ENCODE data around the gene LRRC25. TPM values are rescaled to one million over a fixed set of nuclear protein-coding genes. Genes with fewer than 3 reads are reported as not detected.

Gene LRRC25
- polyA plus RNA-seq, 1 donor (not counting 4 experiments of a cell fraction or from before 2014, with no cell fraction given): not detected

GRCh38 chr19:18391509-18392075, 5.8 kb downstream of the LRRC25 start:
- H3K36me3 ChIP-seq (ENCODE audit: control insufficient read depth in 2 of 2, extremely low read depth in 1 of 2, insufficient read depth in 2 of 2, low read length in 2 of 2): no peaks in the 10 kb centered on the region
- DNase-seq (ENCODE audit: low read depth, low spot score) (no peak), FAIRE-seq (no peak)
- dilution Hi-C loops (cut with MboI; ENCODE audit: extremely low pct_ligation_motif_present, low sequenced_read_pairs): no loop called here
- TF ChIP-seq EZH2 (IDR thresholded peaks at IDR 0.05; ENCODE audit: low read length) (no peak), CTCF (optimal IDR thresholded peaks at IDR 0.05 in 1 of 3, IDR thresholded peaks at IDR 0.05 in 1 of 3, conservative IDR thresholded peaks at IDR 0.05 in 1 of 3; ENCODE audit: extremely low read depth in 1 of 3, insufficient read depth in 2 of 3, low read length in 3 of 3) (no peak)
- no peak overlapping the region for H2AFZ ChIP-seq (ENCODE audit: control insufficient read depth, low read length)
- H3K9me1 ChIP-seq (ENCODE audit: control insufficient read depth, extremely low read depth, insufficient read depth, low read length): no peaks in the 10 kb centered on the region
- no peaks in the 10 kb centered on the region for H3K9me3 ChIP-seq (ENCODE audit: control insufficient read depth, low read depth, low read length)
- H3K27me3 ChIP-seq (ENCODE audit: control insufficient read depth, extremely low read depth, insufficient read depth, low read length): peaks cover 21% of the 10 kb centered on the region
- H4K20me1 ChIP-seq (ENCODE audit: control insufficient read depth, extremely low read depth, insufficient read depth, low read length): no peaks in the 10 kb centered on the region
- H3K27ac ChIP-seq (ENCODE audit: control insufficient read depth, insufficient read depth, low read length): no peak overlapping the region
- no peaks in the 10 kb centered on the region for H3K79me2 ChIP-seq (ENCODE audit: control insufficient read depth, insufficient read depth, low read length)
- H3K4me3 ChIP-seq (ENCODE audit: control insufficient read depth in 2 of 3, extremely low read depth in 1 of 3, insufficient read depth in 2 of 3, low read depth in 1 of 3, low read length in 3 of 3): no peak overlapping the region
- no peak overlapping the region for H3K9ac ChIP-seq (ENCODE audit: control insufficient read depth, extremely low read depth, insufficient read depth, low read length)
- no peak overlapping the region for H3K4me2 ChIP-seq (ENCODE audit: control insufficient read depth, extremely low read depth, insufficient read depth, low read depth, low read length)
- H3K4me1 ChIP-seq (ENCODE audit: control insufficient read depth, extremely low read depth, insufficient read depth, low read length): peaks cover 8% of the 10 kb centered on the region

DNA sequence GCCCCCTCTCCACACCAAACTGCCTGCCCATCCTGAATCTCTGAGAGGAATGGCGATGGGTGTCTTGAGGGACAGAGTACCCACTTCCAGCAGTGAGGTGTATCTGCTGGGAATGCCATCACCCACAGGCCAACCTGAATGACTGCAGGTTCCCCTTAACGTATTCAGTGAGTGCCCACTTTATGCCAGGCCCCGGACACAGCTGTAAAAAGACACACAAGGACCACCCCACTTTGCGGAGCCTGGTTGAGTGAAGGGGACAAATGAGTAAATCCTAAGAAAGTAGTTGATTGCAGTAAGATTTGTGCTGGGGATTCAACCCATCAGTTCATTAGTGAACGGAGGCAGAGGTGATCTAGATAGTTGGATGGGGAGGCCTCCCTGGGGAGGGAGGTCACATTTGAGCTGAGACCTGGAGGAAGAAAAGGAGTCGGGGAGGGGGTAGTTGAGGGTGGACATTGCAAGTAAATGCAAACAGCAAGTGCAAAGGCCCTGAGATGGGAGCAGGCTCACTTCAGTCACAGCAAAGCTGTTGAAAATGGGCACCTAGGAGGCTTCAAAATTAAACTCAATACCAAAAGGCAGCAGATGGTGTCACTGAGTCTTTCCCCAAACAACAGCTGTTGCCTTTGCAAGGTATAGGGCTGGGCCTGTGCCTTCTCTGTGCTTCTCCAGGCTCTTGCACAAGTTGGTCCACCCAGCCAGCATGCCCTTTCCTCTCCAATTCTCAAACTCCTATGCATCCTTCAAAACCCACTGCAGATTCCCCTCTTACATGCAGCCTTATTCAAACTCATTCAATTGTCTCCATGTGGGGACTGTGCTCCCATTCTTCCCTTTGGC, 7.1 kb downstream of the LRRC25 start:
- no peak for DNase-seq (ENCODE audit: low read depth, low spot score)
- FAIRE-seq: no peak
- TF ChIP-seq EZH2 (IDR thresholded peaks at IDR 0.05; ENCODE audit: low read length): no peak
- dilution Hi-C loops (cut with MboI; ENCODE audit: extremely low pct_ligation_motif_present, low sequenced_read_pairs): no loop called here
- H3K36me3 ChIP-seq (ENCODE audit: control insufficient read depth in 2 of 2, extremely low read depth in 1 of 2, insufficient read depth in 2 of 2, low read length in 2 of 2): no peaks in the 10 kb centered on the region
- H3K4me2 ChIP-seq (ENCODE audit: control insufficient read depth, extremely low read depth, insufficient read depth, low read depth, low read length): no peak overlapping the region
- no peak overlapping the region for H3K9ac ChIP-seq (ENCODE audit: control insufficient read depth, extremely low read depth, insufficient read depth, low read length)
- peaks cover 20% of the 10 kb centered on the region for H3K27me3 ChIP-seq (ENCODE audit: control insufficient read depth, extremely low read depth, insufficient read depth, low read length)
- no peak overlapping the region for H3K27ac ChIP-seq (ENCODE audit: control insufficient read depth, insufficient read depth, low read length)
- H3K4me3 ChIP-seq (ENCODE audit: control insufficient read depth in 2 of 3, extremely low read depth in 1 of 3, insufficient read depth in 2 of 3, low read depth in 1 of 3, low read length in 3 of 3): no peak overlapping the region
- peaks cover 17% of the 10 kb centered on the region for H3K4me1 ChIP-seq (ENCODE audit: control insufficient read depth, extremely low read depth, insufficient read depth, low read length)
- no peaks in the 10 kb centered on the region for H3K9me1 ChIP-seq (ENCODE audit: control insufficient read depth, extremely low read depth, insufficient read depth, low read length)
- H3K9me3 ChIP-seq (ENCODE audit: control insufficient read depth, low read depth, low read length): no peaks in the 10 kb centered on the region
- H2AFZ ChIP-seq (ENCODE audit: control insufficient read depth, low read length): no peak overlapping the region
- H4K20me1 ChIP-seq (ENCODE audit: control insufficient read depth, extremely low read depth, insufficient read depth, low read length): no peaks in the 10 kb centered on the region
- no peaks in the 10 kb centered on the region for H3K79me2 ChIP-seq (ENCODE audit: control insufficient read depth, insufficient read depth, low read length)

All from keratinocyte (primary cell).